Stimulated activated CD8-positive, alpha-beta memory T cell treated with anti-CD3 and anti-CD28 coated beads, Interleukin-7, amount 100 ng/mL, for 24 hours (primary cell): ENCODE measurements around the gene LRRC32.

Experiments used
- DNase-seq: peaks from one replicate; pipeline ENCODE4 v3.0.0-alpha.2; 2020; ENCODE audit warnings: low read depth

The LRRC32 gene

DNA sequence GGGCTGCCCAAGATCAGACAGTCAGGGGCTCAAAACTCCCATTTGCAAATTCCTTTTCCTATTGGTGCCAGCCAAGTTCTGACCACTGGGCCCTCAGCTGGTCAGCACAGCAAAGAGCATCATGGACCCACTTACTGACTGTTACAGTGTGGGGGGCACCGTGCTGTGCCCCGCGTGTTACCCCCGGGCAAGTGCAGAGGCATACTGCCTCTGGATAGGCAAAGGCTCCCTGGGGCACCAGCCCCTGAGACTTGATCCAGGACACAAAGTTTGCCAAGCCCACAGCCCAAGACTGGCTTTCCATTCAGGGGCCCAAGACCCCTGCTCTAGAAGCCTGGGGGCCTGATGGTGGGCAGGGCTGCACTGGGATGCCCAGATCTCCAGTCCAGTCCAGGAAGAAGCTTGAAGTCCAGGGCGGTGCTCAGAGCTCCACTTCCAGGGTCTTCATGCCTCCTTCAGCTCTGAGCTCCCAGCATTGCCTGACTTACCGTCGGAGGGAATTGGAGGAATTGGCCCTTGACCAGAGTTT, 6.6 kb downstream of the LRRC32 start:
- DNase-seq = no peak

DNA sequence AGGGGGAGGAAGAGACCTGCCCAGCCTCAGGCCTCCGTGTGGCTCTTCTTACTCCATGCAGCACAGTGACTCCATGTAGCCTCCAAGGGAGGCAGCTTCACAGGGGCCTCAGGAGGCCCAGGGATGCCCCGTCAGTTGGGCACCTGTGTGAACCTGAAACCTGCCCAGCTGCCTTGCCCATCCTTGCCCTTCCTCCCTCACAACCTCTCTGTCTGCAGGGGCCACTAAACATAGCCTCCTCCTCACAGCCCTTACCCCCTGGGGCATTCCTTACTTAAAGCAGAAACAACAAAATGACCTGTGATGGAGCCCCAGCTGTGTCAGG, 7.1 kb downstream of the LRRC32 start:
- no peak for DNase-seq

DNA sequence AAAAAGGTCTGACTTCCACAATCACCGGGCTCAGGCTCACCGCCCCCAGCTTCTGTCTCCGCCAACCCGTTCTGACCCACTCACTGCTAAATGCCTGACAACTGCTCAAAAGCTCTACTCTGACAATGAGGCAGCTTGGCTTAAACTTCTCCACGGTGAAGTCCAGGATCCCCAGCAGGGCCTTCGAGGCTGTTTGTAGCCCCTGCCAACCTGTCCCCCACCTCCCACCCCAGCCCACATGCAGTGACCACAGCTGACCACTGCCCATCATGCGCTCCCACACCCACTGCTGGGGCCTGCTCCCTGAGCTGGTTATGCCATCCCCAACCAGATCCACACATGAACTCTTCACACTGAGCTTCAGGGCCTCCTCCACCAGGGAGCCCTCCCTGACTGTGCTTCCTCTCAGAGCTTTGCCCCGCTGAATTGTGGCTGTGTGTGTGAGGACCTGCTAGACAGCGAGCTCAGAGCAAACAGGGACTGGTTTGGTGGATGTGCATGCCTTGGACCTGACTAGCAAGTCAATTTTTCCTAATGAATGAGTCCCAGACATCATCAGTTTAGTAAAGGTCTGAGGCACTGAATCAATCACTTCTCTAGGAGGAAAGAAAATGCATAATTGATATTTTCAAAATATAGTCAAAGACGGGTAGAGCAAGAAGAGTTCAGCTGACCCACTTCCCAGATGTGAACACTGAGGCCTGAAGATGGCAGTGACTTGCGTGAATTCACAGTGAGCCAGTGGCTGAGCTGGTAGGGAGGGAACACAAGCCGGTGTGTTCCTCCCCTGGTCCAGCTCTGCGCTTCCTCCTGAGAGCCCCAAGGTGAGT, 7.7 kb downstream of the LRRC32 start:
- DNase-seq = no peak

DNA sequence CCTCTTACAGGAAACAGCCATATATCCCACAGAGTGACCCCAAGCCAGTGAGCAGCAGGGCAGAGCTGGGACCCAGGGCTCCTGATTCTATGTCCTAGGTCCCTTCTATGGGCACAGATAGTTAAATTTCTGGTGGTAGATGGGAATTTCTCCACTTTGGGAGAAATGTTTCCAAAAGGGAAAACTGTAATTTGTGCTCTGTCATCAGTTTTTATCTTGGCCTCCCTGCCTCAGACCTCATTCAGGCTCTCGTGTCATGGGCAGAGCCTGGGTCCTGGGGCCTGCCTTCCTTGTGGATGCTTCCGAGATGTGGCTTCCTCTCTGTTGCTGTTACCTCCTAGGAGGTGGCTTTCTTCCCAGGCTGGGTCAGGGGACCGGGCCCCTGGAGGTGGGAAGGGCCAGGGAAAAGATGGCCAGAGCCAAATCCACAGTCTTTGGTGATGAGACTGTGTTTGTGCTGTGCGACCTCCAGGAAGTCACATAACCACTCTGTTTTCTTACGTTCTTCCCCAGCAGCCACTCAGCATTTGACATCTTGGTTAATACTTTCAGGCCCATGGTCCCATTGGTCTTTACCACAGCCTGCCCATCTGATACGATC, 8.6 kb downstream of the LRRC32 start:
- DNase-seq = no peak

DNA sequence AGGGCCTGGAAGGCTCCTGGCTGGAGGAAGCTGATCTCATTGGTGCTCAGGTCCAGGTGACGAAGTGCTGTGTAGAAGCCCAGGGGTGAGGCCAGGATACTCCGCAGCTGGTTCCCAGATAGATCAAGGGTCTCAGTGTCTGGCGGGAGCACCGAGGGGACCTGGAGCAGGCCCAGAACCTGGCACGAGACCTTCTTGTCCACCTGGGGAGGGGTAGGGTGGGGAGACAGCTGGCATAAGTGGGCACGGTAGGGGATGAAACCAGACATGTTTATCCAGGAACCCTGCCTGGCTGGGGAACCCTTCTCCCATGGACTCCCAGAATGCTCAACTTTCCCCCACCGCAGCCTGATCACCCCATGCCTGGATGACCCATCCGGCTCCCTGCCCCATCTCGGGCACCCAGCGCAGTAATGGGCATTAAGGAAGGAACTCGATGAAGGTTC, 9.2 kb downstream of the LRRC32 start:
- DNase-seq = no peak

DNA sequence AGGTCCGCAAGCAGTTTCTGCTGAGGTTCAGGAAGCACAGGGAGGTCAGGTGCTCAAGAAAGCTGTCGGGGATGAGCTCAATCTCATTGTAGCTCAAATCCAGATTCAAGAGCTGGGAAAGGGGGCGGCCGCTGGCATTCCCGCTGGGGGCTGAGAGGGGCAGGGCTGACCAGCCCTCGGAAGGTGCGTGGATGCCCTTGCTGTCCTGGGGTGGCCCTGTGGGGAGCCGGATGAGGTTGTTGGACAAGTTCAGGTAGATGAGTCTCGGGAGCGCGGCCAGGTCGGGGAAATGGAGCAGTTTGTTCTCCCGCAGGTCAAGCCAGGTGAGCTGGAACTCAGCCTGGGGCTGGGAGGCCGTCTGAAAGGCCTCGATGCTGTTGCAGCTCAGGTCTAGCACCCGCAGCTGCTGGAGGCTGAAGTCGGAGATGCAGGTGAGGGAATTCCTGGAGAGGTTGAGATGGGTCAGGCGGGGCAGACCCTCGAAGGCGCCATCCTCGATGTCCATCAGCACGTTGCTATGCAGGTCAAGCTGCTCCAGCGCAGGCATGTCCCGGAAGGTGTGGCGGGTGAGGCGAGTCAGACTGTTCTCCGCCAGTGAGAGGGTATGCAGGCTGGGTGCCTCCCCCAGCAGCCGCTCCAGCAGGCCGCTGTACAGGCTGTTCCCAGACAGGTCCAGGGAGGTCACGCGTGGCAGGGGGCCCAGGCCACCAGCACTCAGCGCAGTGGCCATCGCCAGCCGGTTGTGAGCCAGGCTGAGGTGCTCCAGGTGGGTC, 9.8 kb downstream of the LRRC32 start:
- DNase-seq = no peak

DNA sequence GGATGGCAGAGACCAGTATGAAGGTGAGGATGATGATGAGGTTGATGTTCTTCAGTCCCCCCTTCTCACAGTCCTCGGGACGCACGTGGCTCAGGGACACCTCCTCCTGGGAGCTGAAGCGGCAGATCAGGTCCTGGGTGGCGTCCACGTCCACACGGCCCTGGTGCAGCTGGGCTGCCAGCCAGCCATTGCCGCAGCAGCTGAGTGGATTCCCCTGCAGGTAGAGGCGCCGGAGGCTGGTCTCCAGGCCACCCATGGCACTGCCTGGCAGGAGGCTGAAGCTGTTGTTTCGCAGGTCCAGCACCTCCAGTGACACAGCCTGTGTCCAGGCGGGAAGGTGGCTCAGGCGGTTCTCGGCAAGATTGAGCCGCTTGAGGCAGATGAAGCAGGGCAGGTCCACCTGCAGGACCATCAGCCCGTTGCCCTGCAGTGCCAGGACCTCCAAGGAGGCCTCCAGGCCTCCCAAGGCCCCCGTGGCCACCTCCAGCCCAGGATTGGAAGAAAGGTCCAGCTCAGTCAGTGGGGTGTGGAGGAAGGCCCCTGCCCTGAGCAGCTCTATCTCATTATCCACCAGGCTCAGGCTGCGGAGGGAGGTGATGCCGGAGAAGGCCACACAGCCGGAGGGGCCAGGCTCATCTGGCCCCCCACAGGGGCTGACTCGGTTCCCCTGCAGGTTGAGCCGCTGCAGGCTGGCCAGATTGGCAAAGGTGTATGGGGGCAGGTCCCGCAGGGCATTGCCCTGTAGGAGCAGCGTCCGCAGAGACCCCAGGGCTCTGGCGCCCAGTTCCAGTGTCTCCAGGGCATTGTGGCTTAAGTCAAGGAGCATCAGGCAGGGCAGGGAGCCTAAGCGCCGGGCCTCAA, 10.6 kb downstream of the LRRC32 start:
- DNase-seq = no peak

DNA sequence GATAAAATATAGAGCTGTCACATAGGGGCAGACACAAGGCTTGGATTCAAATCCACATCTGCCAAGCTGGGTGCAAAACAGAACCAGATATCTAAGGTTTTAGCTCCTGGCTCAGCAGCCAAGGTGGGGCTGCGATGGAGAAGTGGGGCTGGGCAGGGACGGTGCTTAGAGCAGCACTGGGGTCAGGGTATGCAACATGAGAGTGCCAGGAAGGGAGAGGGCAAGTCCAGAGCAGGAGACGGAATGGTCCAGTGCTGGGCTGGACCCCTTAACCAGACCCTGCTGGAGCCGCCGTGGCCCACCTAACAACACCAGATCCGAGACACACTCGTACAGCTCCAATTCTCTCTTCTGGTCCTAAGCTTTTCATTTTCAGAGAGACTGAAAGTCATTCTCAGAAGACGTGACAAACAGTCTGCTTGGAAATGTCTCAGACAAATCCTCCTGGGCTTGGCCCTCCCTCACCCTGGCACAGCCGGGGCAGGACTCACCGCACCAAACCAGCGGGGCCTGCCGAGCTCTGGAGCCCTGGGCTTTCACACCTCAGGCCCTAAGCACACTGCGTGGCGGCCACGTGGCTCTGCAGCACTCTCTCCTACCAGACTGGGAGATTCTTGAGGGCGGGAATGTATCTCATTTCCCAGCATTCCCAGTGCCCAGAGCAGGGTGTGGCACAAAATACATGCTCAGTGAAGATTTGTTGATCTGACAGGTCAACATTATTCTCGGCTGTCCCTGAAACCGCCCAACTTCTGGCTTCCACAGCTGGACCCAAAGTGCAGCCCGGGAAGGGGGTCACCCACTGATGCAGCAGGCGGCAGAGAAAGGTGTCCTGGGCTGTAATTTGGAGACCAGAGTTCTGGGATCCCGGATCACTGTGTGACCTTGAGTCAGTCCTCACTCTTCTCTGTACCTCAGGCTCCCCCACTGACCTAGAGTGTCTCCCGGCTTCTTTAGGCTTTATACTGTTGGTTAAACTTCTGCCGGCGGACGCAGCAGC, 11.6 kb downstream of the LRRC32 start:
- no peak for DNase-seq

DNA sequence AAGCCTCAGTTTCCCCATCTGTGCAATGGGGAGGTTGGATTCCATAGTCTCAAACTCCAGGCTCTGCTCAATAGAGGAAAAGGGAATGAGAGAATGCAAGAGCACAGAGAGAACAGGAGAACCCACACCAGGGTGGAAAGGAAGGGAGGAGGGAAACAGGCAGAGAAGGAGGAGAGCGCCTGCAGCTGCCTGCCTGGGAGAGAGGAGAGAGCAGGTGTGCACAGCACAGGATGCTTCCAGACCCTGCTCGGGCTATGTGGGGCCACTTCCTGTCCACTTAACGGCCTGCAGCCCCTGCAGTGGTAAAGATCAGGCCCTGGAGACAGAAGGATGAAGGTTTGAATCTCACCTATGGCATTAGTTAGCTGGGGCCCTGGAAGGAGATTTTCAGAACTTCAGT, 12.3 kb downstream of the LRRC32 start:
- DNase-seq = no peak

DNA sequence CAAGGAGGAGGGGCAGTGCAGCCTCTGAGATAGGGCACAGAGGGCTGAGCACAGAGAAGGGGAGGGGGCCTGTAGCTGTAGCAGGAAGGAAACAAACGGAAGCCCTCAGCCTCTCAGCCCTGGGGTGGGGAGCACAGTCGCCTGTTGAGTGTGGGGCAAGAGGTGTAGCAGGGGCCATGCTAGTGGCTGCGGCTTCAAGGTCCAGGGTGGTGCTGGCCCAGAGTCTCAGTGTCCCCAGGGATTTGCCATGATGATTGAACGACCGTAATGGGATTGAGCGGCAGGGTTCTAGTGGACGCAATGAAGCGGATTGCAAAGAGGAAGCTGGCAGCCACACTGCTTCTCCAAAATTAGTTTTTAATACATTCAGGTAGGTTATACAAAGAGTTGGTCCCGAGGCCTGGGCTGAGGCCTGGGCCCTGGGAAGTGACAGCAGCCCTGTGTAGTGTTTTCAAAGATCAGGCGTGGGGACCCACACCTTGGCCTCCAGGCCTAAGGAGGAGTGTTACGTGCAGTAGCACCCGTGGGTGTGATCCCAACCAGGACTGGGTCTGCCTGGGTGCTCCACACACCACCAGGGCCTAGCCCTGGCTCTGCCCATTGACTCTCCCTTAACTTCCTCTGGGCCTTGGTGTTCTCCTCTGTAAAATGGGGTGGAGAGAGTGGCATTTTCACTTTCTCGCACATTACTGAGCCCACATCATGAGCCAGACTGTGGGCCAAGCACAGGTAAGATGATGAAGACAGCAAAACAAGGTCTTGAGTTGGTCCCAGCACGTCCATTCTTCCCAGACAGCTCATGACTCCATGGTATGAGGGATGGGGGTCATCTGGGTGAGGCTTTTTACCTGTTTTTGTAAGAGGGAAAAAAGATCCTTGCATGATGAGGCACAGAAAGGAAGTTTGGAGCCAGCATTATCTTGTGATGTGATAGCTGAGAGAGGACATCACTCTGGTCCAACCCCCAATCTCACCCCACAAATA, 13.1 kb downstream of the LRRC32 start:
- DNase-seq = no peak

DNA sequence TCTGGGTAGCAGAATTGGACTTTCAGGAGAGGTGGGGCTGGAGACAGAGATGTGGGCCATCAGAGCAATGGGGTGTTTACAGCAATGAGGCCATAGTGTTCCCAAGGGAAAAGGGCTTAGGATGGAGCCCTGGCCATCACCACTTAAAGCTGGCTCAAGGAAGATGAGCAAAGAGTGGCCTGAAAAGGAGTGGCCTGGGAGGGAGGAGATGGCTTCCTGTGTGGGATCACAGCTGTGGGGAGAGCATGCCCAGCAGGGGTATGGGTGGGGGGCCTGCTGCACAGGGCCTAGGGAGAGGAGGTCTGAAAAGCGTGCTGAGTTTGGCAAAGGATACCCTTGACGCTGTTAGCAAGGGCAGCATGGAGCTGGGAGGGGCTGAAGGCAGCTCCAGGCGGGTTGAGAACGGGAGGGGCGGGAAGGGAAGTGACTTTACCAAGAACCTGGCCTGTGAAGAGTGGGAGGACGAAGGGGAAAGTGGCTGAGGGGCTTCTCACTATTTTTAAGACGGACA, 13.9 kb downstream of the LRRC32 start:
- no peak for DNase-seq

DNA sequence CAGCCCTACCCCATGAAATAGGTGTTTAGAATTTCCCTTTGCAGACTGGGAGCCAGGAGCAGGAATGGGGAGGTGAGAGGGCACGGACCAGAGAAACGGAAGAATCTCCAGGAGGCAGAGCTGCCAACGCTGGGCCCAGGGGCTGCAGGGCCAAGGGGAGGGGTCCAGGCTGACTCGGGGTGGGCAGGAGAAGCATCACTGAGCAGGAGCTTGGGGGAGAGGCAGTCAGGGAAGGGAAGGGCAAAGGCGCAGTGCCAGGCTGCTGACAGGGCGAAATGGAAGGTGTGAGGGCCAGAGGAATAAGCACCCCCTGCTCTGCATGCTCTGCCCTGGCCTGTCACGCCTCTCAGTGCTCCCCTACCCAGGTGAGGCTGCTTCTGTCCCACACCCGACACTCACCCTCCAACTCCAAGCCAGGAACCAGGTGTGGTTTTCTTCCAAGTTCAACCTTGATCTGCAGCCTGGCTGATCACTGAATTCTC, 14.5 kb downstream of the LRRC32 start:
- no peak for DNase-seq

DNA sequence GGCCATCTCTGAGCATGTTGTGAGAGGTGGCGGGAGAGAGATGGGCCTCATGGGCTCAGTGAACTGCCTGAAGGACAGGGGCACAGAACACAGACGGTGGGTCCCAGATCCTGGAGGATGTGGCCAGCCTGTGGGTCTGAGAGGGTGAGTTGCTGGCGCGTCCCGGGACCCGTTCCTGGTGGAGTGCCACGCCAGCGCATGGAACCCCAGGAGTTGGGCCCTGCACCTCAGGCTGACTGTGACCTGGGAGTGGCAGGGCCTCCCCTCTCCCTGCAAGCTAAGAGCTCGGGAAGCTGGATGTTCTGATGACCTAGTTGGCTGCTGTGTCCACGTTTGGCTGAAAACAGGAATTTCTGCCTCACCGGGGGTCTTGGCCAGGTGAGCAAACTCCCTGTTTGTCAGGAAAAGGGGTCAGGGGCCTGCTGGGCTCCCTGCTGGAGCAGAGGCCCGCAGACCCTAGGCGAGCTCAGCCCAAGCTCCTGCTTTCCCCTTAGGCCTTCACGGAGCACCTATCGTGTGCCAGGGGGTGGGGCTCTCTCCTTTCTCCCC, 15.0 kb downstream of the LRRC32 start:
- DNase-seq = no peak

DNA sequence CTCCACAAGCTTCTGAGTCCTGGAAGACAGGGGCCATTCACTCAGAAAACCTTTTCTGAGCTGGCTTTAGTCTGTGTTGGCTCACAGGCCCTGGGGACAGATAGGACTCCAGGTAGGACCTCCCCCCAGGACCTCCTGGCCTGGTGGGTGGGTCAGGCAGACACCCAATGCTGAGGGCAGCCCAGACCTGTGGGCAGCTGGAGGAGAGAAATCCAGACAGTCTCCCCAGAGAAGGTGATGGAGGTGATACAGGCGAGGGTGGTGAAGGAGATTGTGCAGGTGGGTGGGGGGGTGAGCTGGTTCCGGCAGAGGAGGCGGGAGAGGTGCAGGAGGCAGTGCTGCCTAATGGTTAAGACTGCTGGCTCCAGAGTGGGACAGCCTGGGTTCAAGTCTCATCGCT, 15.6 kb downstream of the LRRC32 start:
- no peak for DNase-seq

DNA sequence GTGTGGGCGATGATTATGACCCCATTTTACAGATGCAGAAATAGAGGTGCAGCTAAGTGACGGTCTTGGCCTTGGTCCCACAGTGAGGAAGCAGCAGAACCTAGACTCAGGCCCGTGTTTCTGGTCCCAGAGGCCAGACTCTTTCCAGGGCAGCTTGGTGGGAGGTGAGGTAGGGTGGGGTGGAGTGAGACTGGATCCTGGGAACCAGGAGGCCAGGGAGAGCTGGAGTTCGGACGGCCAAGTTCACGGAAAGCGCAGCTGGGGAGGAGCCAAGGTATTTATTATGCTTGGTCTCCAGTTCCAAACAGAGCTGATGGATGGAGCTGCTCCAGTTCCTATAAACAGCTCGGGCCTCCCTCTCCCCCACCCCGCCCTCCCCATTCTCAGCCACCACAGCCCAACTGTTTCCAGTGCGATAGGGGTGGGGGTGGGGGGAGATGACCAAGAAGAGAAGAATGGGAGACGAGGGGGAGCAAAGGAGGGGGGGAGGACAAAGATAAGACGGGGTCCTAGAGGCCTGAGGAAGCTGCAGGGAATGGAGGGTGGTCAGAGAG, 16.2 kb downstream of the LRRC32 start:
- DNase-seq = no peak

DNA sequence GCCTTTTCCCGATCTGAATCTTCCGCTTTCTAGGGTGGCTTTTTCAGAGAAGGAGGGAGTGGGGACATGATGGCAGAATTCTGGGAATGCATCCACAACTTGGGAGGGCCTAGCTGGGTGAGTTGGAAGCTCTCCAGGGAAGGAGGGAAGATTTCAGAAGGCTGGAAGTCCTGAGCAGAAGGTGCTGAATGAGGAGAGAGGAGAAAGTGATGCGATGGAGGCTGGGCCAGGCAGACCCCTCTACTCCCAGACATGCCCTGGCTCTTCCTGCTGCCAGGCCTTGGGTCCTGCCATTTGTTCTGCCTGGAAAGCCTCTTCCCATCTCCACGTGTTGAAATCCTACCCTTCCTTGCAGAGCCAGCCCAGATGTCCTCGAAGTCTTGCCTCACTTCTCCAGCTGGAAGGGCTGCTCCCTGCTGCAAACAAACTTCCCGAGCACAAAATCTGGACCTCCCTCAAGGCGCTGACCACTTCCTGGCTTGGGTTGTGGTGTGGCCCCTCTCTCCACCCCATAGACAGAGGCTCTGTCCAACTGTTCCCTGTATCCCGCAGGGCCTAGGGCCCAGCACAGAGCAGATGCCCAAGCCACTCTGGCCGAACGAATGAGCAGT, 16.8 kb downstream of the LRRC32 start:
- no peak for DNase-seq

DNA sequence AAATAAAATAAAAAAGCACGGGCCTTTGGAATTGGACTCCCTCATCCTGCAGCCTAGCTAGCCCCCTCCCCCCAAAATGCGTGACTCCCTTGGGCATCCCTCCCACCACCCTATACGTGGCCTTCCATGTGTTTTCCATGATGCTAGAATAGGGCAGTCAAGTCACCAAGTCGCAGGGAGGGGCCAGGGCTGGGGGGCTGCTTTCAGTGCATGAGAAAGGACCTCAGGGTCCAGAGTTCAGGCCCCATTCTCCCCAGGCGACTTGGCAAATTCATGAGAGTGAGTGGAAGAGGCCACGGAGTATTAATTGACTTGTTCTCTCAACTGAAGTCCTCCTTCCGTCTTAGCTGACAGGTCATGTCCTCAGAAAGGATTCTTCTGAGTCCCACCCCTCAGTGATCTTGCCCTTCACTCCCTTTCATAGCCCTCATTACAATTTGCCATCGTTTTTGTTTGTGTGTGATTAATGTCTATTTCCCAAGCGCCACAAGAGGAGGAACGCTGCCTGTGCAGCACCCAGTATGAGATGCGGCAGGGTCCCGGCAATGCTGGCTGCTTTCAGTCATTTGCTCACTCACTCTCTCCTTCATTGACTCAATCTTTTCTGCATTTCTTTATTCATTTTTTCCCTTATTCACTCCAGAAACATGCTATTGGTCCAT, 17.4 kb downstream of the LRRC32 start:
- DNase-seq = no peak
